GM12878 (cell line): ENCODE measurements around the gene ANKRD55. TPM values are rescaled to one million over a fixed set of nuclear protein-coding genes. Genes with fewer than 3 reads are reported as not detected.

Experiments
- CEBPZ ChIP-seq: fragments of 150-350 bp; IDR thresholded peaks from 2 replicates; pipeline ENCODE4 v1.6.1; 2016; ENCODE audit warnings: low read depth, low read length
- CUX1 ChIP-seq: IDR thresholded peaks from 2 replicates; pipeline ENCODE4 v1.6.1; 2012; ENCODE audit warnings: improper control_type of control experiment, low read depth, low read length; ENCODE audit not compliant: insufficient replicate concordance
- E2F8 ChIP-seq: fragments of 450-650 bp; IDR thresholded peaks from 2 replicates; pipeline ENCODE4 v1.6.1; 2018; ENCODE audit warnings: mild to moderate bottlenecking, low read depth, moderate library complexity; ENCODE audit not compliant: partially characterized antibody
- FOS ChIP-seq: IDR thresholded peaks from 3 replicates; pipeline ENCODE4 v1.6.1; 2011; ENCODE audit warnings: borderline replicate concordance; ENCODE audit not compliant: insufficient read length; ENCODE audit errors: extremely low read depth
- KAT2A ChIP-seq: conservative IDR thresholded peaks from 2 replicates; pipeline ENCODE4 v1.6.1; 2011; ENCODE audit warnings: low read depth, low read length; ENCODE audit not compliant: control insufficient read depth
- SPI1 ChIP-seq: IDR thresholded peaks from 2 replicates; pipeline ENCODE4 v1.6.1; 2011; ENCODE audit warnings: low read depth, mild to moderate bottlenecking, low read length, moderate library complexity, borderline replicate concordance; ENCODE audit not compliant: insufficient read depth
- SREBF2 ChIP-seq: IDR thresholded peaks from 2 replicates; pipeline ENCODE4 v1.6.1; 2012; ENCODE audit warnings: mild to moderate bottlenecking, low read length
- STAT1 ChIP-seq: fragments of 450-650 bp; conservative IDR thresholded peaks from 2 replicates; pipeline ENCODE4 v1.6.1; 2014; ENCODE audit warnings: antibody characterized with exemption, mild to moderate bottlenecking
- SUPT20H ChIP-seq: IDR thresholded peaks from 2 replicates; pipeline ENCODE4 v1.6.1; 2011; ENCODE audit warnings: low read depth, mild to moderate bottlenecking, low read length, moderate library complexity, borderline replicate concordance; ENCODE audit not compliant: control insufficient read depth
- TBL1XR1 ChIP-seq: IDR thresholded peaks from 2 replicates; pipeline ENCODE4 v1.6.1; 2012; ENCODE audit warnings: low read depth, low read length, improper control_type of control experiment
- ZNF622 ChIP-seq: fragments of 450-650 bp; IDR thresholded peaks from 2 replicates; pipeline ENCODE4 v1.6.1; 2017; ENCODE audit warnings: mild to moderate bottlenecking, inconsistent platforms
- ZSCAN29 ChIP-seq: fragments of 450-650 bp; IDR thresholded peaks from 2 replicates; pipeline ENCODE4 v1.6.1; 2017; ENCODE audit warnings: mild to moderate bottlenecking, moderate library complexity
- polyA plus RNA-seq, 11 experiments: library from polyadenylated mRNA; depleted of rRNA in 4 of 11; unstranded in 6 of 11; stranded (reverse) in 5 of 11; fragments of >200 nt; fragmentation: Nextera tagmentation in 4 of 11; fragmentation: Illumina TruSeq in 1 of 11; extraction: Ambion mirVana in 4 of 11; extraction: Trizol in 1 of 11; gene quantifications; 1 replicate in 1 of 11; 2 replicates in 10 of 11; pipeline versions ENCODE4 v1.2.1 to v1.2.3, GENCODE V29; 2011 to 2016; ENCODE audit warnings: inconsistent platforms in 2 of 11, missing spikeins in 2 of 11, low read depth in 1 of 11
- total RNA-seq, 4 experiments: library from RNA; depleted of rRNA in 3 of 4; stranded (reverse); fragments of >200 nt in 3 of 4; fragmentation: Illumina TruSeq in 1 of 4; extraction: Trizol in 1 of 4; gene quantifications; 2 replicates each; pipeline versions ENCODE4 v1.2.1 to v1.2.3, GENCODE V29; 2013 to 2021

Gene ANKRD55
- total and polyA plus RNA-seq, 10 of the 15 experiments (the other 5 are each of a cell fraction or from before 2014, with no cell fraction given): 0.04 TPM; not detected in 9

- no peak for TF ChIP-seq ZSCAN29
- no peak for TF ChIP-seq SREBF2
- TF ChIP-seq FOS: no peak
- no peak for TF ChIP-seq CEBPZ
- TF ChIP-seq KAT2A: no peak
- no peak for TF ChIP-seq SUPT20H
- no peak for TF ChIP-seq TBL1XR1
- no peak for TF ChIP-seq SPI1
- no peak for TF ChIP-seq CUX1
- no peak for TF ChIP-seq E2F8
- no peak for TF ChIP-seq ZNF622
- TF ChIP-seq STAT1: no peak
These were observed 132.5 kb downstream of the ANKRD55 start (continued) for GRCh38 chr5:56100439-56101176.
